Heart left ventricle (tissue), 16 donors: ENCODE results near the gene EPS8L1. TPM values are rescaled to one million over a fixed set of nuclear protein-coding genes. Genes with fewer than 3 reads are reported as not detected.

ENCODE experiments used
- ATAC-seq, 4 donors: fragments of 200-7000 bp; cut with Tn5 transposase; one replicate each; pipeline ENCODE4 v1.9.1; 2020 to 2022; ENCODE audit warnings: moderate library complexity in 4 of 4, mild to moderate bottlenecking in 3 of 4, moderate number of reproducible peaks in 1 of 4
- DNase-seq, 5 donors: peaks; one replicate each; pipeline ENCODE4 v3.0.0-alpha.2; 2020
- H3K27ac ChIP-seq, 12 donors: fragments of 200-600 bp; sonication (generic) in 4 of 12; one replicate each; pipeline versions ENCODE4 v1.5.0 to v1.8.0; 2016 to 2022; ENCODE audit warnings: mild to moderate bottlenecking in 2 of 12
- H3K27me3 ChIP-seq, 9 donors: fragments of 200-600 bp; sonication (generic) in 2 of 9; one replicate each; pipeline versions ENCODE4 v1.5.1 to v1.8.0; 2016 to 2022; ENCODE audit warnings: mild to moderate bottlenecking in 3 of 9
- H3K36me3 ChIP-seq, 9 donors: fragments of 200-600 bp; sonication (generic) in 2 of 9; one replicate each; pipeline versions ENCODE4 v1.5.0 to v1.8.0; 2018 to 2022; ENCODE audit warnings: mild to moderate bottlenecking in 2 of 9
- H3K4me1 ChIP-seq, 12 donors: fragments of 200-600 bp; sonication (generic) in 4 of 12; one replicate each; pipeline versions ENCODE4 v1.5.0 to v1.8.0; 2016 to 2022; ENCODE audit warnings: mild to moderate bottlenecking in 3 of 12
- H3K4me3 ChIP-seq, 12 donors: fragments of 200-600 bp; sonication (generic) in 4 of 12; one replicate each; pipeline versions ENCODE4 v1.5.0 to v1.8.0; 2017 to 2022; ENCODE audit warnings: mild to moderate bottlenecking in 9 of 12, moderate library complexity in 4 of 12
- H3K9me3 ChIP-seq, 12 donors: fragments of 200-600 bp; sonication (generic) in 4 of 12; one replicate each; pipeline versions ENCODE4 v1.5.0 to v1.8.0; 2016 to 2022; ENCODE audit warnings: mild to moderate bottlenecking in 1 of 12
- CTCF ChIP-seq, 12 donors: fragments of 200-600 bp; sonication (generic) in 4 of 12; IDR thresholded peaks; one replicate each; pipeline versions ENCODE4 v1.5.0 to v1.8.0; 2018 to 2022; ENCODE audit warnings: antibody characterized with exemption in 12 of 12, mild to moderate bottlenecking in 5 of 12
- POLR2A ChIP-seq, 2 donors: fragments of 450-650 bp; IDR thresholded peaks; one replicate each; pipeline ENCODE4 v1.6.1; 2017; ENCODE audit warnings: antibody characterized with exemption in 2 of 2, mild to moderate bottlenecking in 2 of 2, moderate library complexity in 2 of 2
- WGBS, 4 donors: extraction: QIAGEN DNeasy Blood & Tissue Kit in 2 of 4; methylation state at CpG; one replicate each; pipeline versions ENCODE4 v1.1.5 to v1.1.7; 2013 to 2018; 5-methylcytosine and 5-hydroxymethylcytosine counted together
- intact Hi-C, 10 donors: fragments of 100-400 bp; cut with DNase I; formaldehyde crosslinking; loops; one replicate each; pipeline versions ENCODE4 v1.11.1 to v1.14.2; 2022
- polyA plus RNA-seq, 2 donors: library from polyadenylated mRNA; stranded (reverse); fragments of 200-250 nt; gene quantifications; one replicate each; pipeline ENCODE4 v1.2.3, GENCODE V29; 2013
- total RNA-seq, 9 donors: library from RNA; depleted of rRNA in 2 of 9; stranded (reverse); fragments of >200 nt in 2 of 9; fragmentation: NEBNext Ultra II Directional in 3 of 9; extraction: Animal tissue kit (Norgen Biotek cat#: 25700) in 3 of 9; gene quantifications; one replicate each; pipeline versions ENCODE4 v1.1.0 to v1.2.4, GENCODE V29; 2016 to 2023
- donor health status: ischemic (EF 13 %, LVEDD 7.1; RV severe dilation, severe dysfunction).
- donor health status: healthy with polysubstance abuse.
- donor health status: DM: no; HTN: yes; CAD: no.
- donor health status: DM: no; HTN: no; CAD: no.
- donor health status: ischemic (EF 25% LVEDD 6.9; RV normal size, moderate dysfunction).
- donor health status: ischemic (EF 25% LVEDD 5.7; RV mildly dilated, moderate dysfunction).
- donor health status: healthy.
- donor health status: DM: yes; HTN: yes; CAD: no.
- donor health status: ischemic (EF 35%, LVEDD 5.7; RV mildly dilated, moderate dysfunction).
- donor health status: nonischemic (EF 11% LVEDD 7.7; RV severe dilation, severe dysfunction).
- donor health status: DM: yes; HTN: yes; CAD: no.
- donor health status: PGD.
- donor health status: ischemic (EF 29% LVEDD 5.4; RV normal size, mild dysfunction).
- donor health status: nonischemic (EF 23%, LVEDD 6.1; RV moderate dilation, normal function).

The EPS8L1 gene
- total and polyA plus RNA-seq, 11 donors: 0.44 to 25.5 (median 2.0) TPM

GRCh38 chr19:55071129-55071502 lies 4.6 kb upstream of the EPS8L1 start:
- Histone ChIP-seq H3K27ac (no peak overlapping the region), H3K9me3 (peaks cover 0 to 5% (median 0%) of the 10 kb centered on the region in 12 donors), H3K36me3 (no peaks in the 10 kb centered on the region), H3K4me1 (peaks cover 0 to 15% (median 0%) of the 10 kb centered on the region in 12 donors), H3K4me3 (no peak overlapping the region), H3K27me3 (peaks cover 5 to 57% (median 26%) of the 10 kb centered on the region in 9 donors)
- peak in 1 of 5 donors; percentile 55 for DNase-seq
- no peak for TF ChIP-seq POLR2A (IDR thresholded peaks at IDR 0.05)
- TF ChIP-seq CTCF (IDR thresholded peaks at IDR 0.05): no peak
- intact Hi-C loops: no loop called here
- WGBS, 4 donors: 51 to 58% (median 54%) methylated on average over 5 to 8 of the region's 8 CpGs
- ATAC-seq: peak in 1 of 4 donors; percentile 17

- peaks cover 0 to 5% (median 0%) of the 10 kb centered on the region in 12 donors for H3K9me3 ChIP-seq
- H3K4me1 ChIP-seq: peaks cover 0 to 15% (median 0%) of the 10 kb centered on the region in 12 donors
- H3K4me3 ChIP-seq: no peak overlapping the region
- ATAC-seq (no peak), DNase-seq (peak in 1 of 5 donors; percentile 23)
- no peak for TF ChIP-seq POLR2A (IDR thresholded peaks at IDR 0.05)
- TF ChIP-seq CTCF (IDR thresholded peaks at IDR 0.05): no peak
- intact Hi-C loops: no loop called here
- H3K27ac ChIP-seq: no peak overlapping the region
- peaks cover 8 to 57% (median 26%) of the 10 kb centered on the region in 9 donors for H3K27me3 ChIP-seq
- WGBS, 4 donors: 56 to 68% (median 62%) methylated on average over 8 of the region's 8 CpGs
- H3K36me3 ChIP-seq: no peaks in the 10 kb centered on the region
Observed at GRCh38 chr19:55071913-55072312, 3.8 kb upstream of the EPS8L1 start.

DNA sequence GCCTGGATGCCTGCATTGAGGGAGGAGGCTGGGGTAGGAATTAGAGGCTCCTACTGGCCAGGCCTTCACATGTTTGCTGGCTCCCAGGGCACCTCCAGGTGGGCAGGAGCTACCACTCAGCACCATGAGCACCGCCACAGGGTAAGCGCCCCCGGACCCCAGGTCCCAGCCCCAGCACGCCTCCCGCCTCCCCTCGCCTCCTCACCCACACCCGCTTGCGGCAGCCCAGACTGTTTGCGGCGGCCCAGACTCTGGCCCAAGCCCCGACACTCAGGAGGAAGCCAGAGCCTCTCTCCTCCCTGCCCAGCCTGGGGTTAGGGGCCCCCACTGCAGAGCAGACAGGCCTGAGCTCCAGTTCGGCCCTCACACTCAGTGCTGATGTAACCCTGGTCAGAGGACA lies 652 bp downstream of the EPS8L1 start:
- TF ChIP-seq CTCF (IDR thresholded peaks at IDR 0.05) (no peak), POLR2A (IDR thresholded peaks at IDR 0.05) (no peak)
- DNase-seq (no peak), ATAC-seq (no peak)
- WGBS, 4 donors: 73 to 86% (median 81%) methylated on average over 3 to 12 of the region's 12 CpGs
- Histone ChIP-seq H3K9me3 (peaks cover 0 to 5% (median 0%) of the 10 kb centered on the region in 12 donors), H3K36me3 (no peaks in the 10 kb centered on the region), H3K27ac (no peak overlapping the region), H3K27me3 (peaks cover 14 to 55% (median 29%) of the 10 kb centered on the region in 9 donors), H3K4me1 (peaks cover 0 to 17% (median 14%) of the 10 kb centered on the region in 12 donors), H3K4me3 (no peak overlapping the region)
- intact Hi-C loops: no loop called here

- TF ChIP-seq CTCF (IDR thresholded peaks at IDR 0.05) (no peak), POLR2A (IDR thresholded peaks at IDR 0.05) (no peak)
- DNase-seq (no peak), ATAC-seq (no peak)
- WGBS, 4 donors: 71 to 83% (median 75%) methylated on average over 2 of the region's 2 CpGs
- H3K36me3 ChIP-seq: no peaks in the 10 kb centered on the region
- peaks cover 18 to 56% (median 30%) of the 10 kb centered on the region in 9 donors for H3K27me3 ChIP-seq
- intact Hi-C loops: no loop called here
- H3K4me3 ChIP-seq: no peak overlapping the region
- H3K27ac ChIP-seq: no peak overlapping the region
- H3K9me3 ChIP-seq: peaks cover 0 to 5% (median 0%) of the 10 kb centered on the region in 12 donors
- H3K4me1 ChIP-seq: peaks cover 0 to 24% (median 20%) of the 10 kb centered on the region in 12 donors
Observed at GRCh38 chr19:55077106-55077505, 1.4 kb downstream of the EPS8L1 start.
